GM12878 (cell line): ENCODE measurements around the gene RAB15. TPM values are rescaled to one million over a fixed set of nuclear protein-coding genes. Genes with fewer than 3 reads are reported as not detected.

Experiments used
- CBFB ChIP-seq: IDR thresholded peaks from 2 replicates; pipeline ENCODE4 v1.6.1; 2016; ENCODE audit warnings: antibody characterized with exemption, low read depth
- CHD2 ChIP-seq: IDR thresholded peaks from 2 replicates; pipeline ENCODE4 v1.6.1; 2011; ENCODE audit warnings: low read depth, low read length, improper control_type of control experiment, borderline replicate concordance
- CUX1 ChIP-seq: IDR thresholded peaks from 2 replicates; pipeline ENCODE4 v1.6.1; 2012; ENCODE audit warnings: improper control_type of control experiment, low read depth, low read length; ENCODE audit not compliant: insufficient replicate concordance
- EGR1 ChIP-seq, 2 experiments: IDR thresholded peaks; 1 replicate in 1 of 2; 2 replicates in 1 of 2; pipeline ENCODE4 v1.6.1; 2011 to 2012; ENCODE audit warnings: low read depth in 2 of 2, low read length in 2 of 2, borderline replicate concordance in 1 of 2, mild to moderate bottlenecking in 1 of 2, moderate library complexity in 1 of 2
- HDGF ChIP-seq: fragments of 450-650 bp; IDR thresholded peaks from 2 replicates; pipeline ENCODE4 v1.6.1; 2016; ENCODE audit warnings: antibody characterized with exemption
- IKZF2 ChIP-seq, 2 experiments: fragments of 450-650 bp; IDR thresholded peaks; 2 replicates each; pipeline ENCODE4 v1.6.1; 2017; ENCODE audit warnings: mild to moderate bottlenecking in 2 of 2, moderate library complexity in 2 of 2
- IRF4 ChIP-seq: IDR thresholded peaks from 2 replicates; pipeline ENCODE4 v1.6.1; 2011; ENCODE audit warnings: low read depth, low read length
- MEF2A ChIP-seq: IDR thresholded peaks from 2 replicates; pipeline ENCODE4 v1.6.1; 2011; ENCODE audit warnings: low read depth, mild to moderate bottlenecking, low read length, moderate library complexity; ENCODE audit not compliant: insufficient read depth
- MYC ChIP-seq: IDR thresholded peaks from 2 replicates; pipeline ENCODE4 v1.6.1; 2011; ENCODE audit warnings: mild to moderate bottlenecking, low read length, moderate library complexity, inconsistent platforms; ENCODE audit not compliant: insufficient read depth, insufficient replicate concordance, insufficient read length, severe bottlenecking
- PML ChIP-seq: IDR thresholded peaks from 2 replicates; pipeline ENCODE4 v1.6.1; 2012; ENCODE audit warnings: low read length, inconsistent platforms
- POLR2AphosphoS5 ChIP-seq: IDR thresholded peaks from 2 replicates; pipeline ENCODE4 v1.6.1; 2011; ENCODE audit warnings: mild to moderate bottlenecking, low read length, inconsistent platforms
- RAD51 ChIP-seq: fragments of 450-650 bp; IDR thresholded peaks from 2 replicates; pipeline ENCODE4 v1.6.1; 2016; ENCODE audit warnings: moderate library complexity, mild to moderate bottlenecking, inconsistent platforms
- RCOR1 ChIP-seq: conservative IDR thresholded peaks from 2 replicates; pipeline ENCODE4 v1.6.1; 2012; ENCODE audit warnings: low read depth, low read length, improper control_type of control experiment
- RUNX3 ChIP-seq: IDR thresholded peaks from 2 replicates; pipeline ENCODE4 v1.6.1; 2012; ENCODE audit warnings: low read length, inconsistent platforms
- SMAD5 ChIP-seq: IDR thresholded peaks from 2 replicates; pipeline ENCODE4 v1.6.1; 2016; ENCODE audit warnings: antibody characterized with exemption, low read depth
- STAT3 ChIP-seq: IDR thresholded peaks from 2 replicates; pipeline ENCODE4 v1.6.1; 2011; ENCODE audit warnings: low read depth, low read length, improper control_type of control experiment
- YY1 ChIP-seq: IDR thresholded peaks from 2 replicates; pipeline ENCODE4 v1.6.1; 2011; ENCODE audit warnings: low read depth, mild to moderate bottlenecking, low read length
- ZNF687 ChIP-seq: fragments of 450-650 bp; IDR thresholded peaks from 2 replicates; pipeline ENCODE4 v1.6.1; 2017; ENCODE audit warnings: mild to moderate bottlenecking, moderate library complexity
- polyA plus RNA-seq, 11 experiments: library from polyadenylated mRNA; depleted of rRNA in 4 of 11; unstranded in 6 of 11; stranded (reverse) in 5 of 11; fragments of >200 nt; fragmentation: Nextera tagmentation in 4 of 11; fragmentation: Illumina TruSeq in 1 of 11; extraction: Ambion mirVana in 4 of 11; extraction: Trizol in 1 of 11; gene quantifications; 1 replicate in 1 of 11; 2 replicates in 10 of 11; pipeline versions ENCODE4 v1.2.1 to v1.2.3, GENCODE V29; 2011 to 2016; ENCODE audit warnings: inconsistent platforms in 2 of 11, missing spikeins in 2 of 11, low read depth in 1 of 11
- total RNA-seq, 4 experiments: library from RNA; depleted of rRNA in 3 of 4; stranded (reverse); fragments of >200 nt in 3 of 4; fragmentation: Illumina TruSeq in 1 of 4; extraction: Trizol in 1 of 4; gene quantifications; 2 replicates each; pipeline versions ENCODE4 v1.2.1 to v1.2.3, GENCODE V29; 2013 to 2021

The RAB15 gene
- total and polyA plus RNA-seq, 10 of the 15 experiments (the other 5 are each of a cell fraction or from before 2014, with no cell fraction given), result 0.32 to 3.9 (median 2.1) TPM

- TF ChIP-seq EGR1 (IDR thresholded peaks at IDR 0.05; ENCODE audit: borderline replicate concordance in 1 of 2, low read depth in 2 of 2, low read length in 2 of 2) (peak in 1 of 2 experiments; percentile 78; a peak in 2 of 3 replicates), ZNF687 (0 out of 2 replicates have a peak, but pooled peaks have one; percentile 34), MYC (no peak), CHD2 (peak; percentile 99), IRF4 (no peak), CUX1 (peak; percentile 7), CBFB (peak; percentile 95), RUNX3 (peak; percentile 72), YY1 (no peak; the same call in 1 of the 2 replicates), PML (peak; percentile 65; the same call in 1 of the 2 replicates), SMAD5 (peak; percentile 47; the same call in 1 of the 2 replicates), STAT3 (no peak), RAD51 (no peak), MEF2A (no peak), RCOR1 (0 out of 2 replicates have a peak, but pooled peaks have one; percentile 65), IKZF2 (IDR thresholded peaks at IDR 0.05) (peak; percentile 72 to 77; a peak in 3 of 4 replicates), HDGF (0 out of 2 replicates have a peak, but pooled peaks have one; percentile 45), POLR2AphosphoS5 (peak; percentile 95)
These were observed 57.7 kb downstream of the RAB15 start, which contains the start of gene CHURC1 (continued) for GRCh38 chr14:64914237-64915028.
